ENCODE data around the gene IFTAP. TPM values are rescaled to one million over a fixed set of nuclear protein-coding genes. Genes with fewer than 3 reads are reported as not detected.

Gene IFTAP
- total RNA-seq, 4 donors from 2014 or later = 9.5 to 25.2 (median 16.8) TPM

- no peak for DNase-seq (ENCODE audit: low spot score)
- TF ChIP-seq CTCF (IDR thresholded peaks at IDR 0.05) = no peak
- no peak for ATAC-seq (ENCODE audit: low FRiP score)
Measured at GRCh38 chr11:36620246-36620645, 25.9 kb downstream of the IFTAP start.

DNA sequence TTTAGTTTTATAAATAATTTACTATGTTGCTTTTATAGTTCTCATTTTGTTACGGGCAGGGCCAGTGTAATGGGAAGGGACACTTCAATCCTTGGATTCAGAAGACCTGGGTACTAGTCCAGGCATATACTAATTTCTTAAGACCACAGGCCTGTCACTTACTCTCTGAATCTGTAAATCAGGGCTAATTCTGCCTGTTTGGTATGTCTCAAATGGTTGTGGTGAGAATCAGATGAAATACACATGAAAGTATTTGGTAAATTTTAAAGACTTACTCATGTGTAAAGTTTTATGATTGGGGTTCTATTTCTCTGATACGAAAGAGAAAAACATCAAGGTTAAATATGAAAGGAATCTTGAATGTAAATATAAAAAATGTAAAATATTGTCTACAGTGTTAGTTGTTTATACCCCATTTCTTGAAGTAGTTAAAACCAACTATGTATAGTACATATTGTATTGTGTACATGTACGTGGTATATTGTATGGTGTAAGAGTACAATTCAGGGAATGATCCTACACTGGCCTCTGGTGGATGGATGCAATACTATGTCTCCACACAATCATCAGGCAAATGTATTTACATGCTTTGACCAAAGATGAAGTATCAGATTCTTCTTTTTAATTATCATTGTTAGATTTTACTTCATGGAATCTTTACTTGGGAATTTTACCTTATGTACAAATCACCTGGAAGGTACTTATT lies 28.3 kb downstream of the IFTAP start:
- ATAC-seq (ENCODE audit: low FRiP score) = no peak
- DNase-seq (ENCODE audit: low spot score) = no peak
- no peak for TF ChIP-seq CTCF (IDR thresholded peaks at IDR 0.05)

- DNase-seq (ENCODE audit: low spot score) (no peak), ATAC-seq (ENCODE audit: low FRiP score) (no peak)
- TF ChIP-seq CTCF (IDR thresholded peaks at IDR 0.05) = no peak
Measured at GRCh38 chr11:36623494-36623893, 29.2 kb downstream of the IFTAP start.

GRCh38 chr11:36627006-36627405 lies 32.7 kb downstream of the IFTAP start:
- no peak for ATAC-seq (ENCODE audit: low FRiP score)
- DNase-seq (ENCODE audit: low spot score) = no peak
- TF ChIP-seq CTCF (IDR thresholded peaks at IDR 0.05) = no peak

- ATAC-seq (ENCODE audit: low FRiP score) (no peak), DNase-seq (ENCODE audit: low spot score) (no peak)
- no peak for TF ChIP-seq CTCF (IDR thresholded peaks at IDR 0.05)
Measured at GRCh38 chr11:36627471-36627870, 33.2 kb downstream of the IFTAP start.

- DNase-seq (ENCODE audit: low spot score) (no peak), ATAC-seq (ENCODE audit: low FRiP score) (no peak)
- no peak for TF ChIP-seq CTCF (IDR thresholded peaks at IDR 0.05)
Measured at GRCh38 chr11:36628141-36628540, 33.8 kb downstream of the IFTAP start.

- no peak for TF ChIP-seq CTCF (IDR thresholded peaks at IDR 0.05)
- no peak for ATAC-seq (ENCODE audit: low FRiP score)
Measured at GRCh38 chr11:36628765-36629244, 34.5 kb downstream of the IFTAP start.

More at GRCh38 chr11:36628765-36629244, 34.5 kb downstream of the IFTAP start:
- DNase-seq (ENCODE audit: low spot score) = no peak

Data from omental fat pad (tissue), 4 donors.